Measurements from ENCODE around the gene NCR3LG1. TPM values are rescaled to one million over a fixed set of nuclear protein-coding genes. Genes with fewer than 3 reads are reported as not detected.
A peak's percentile ranks its signal among the peaks of the same experiment; 100 is the strongest.

Gene NCR3LG1
- total RNA-seq, 8 experiments from 2014 or later, result 5.6 to 41.7 (median 11.1) TPM

GRCh38 chr11:17399236-17399635 lies 47.6 kb downstream of the NCR3LG1 start:
- no peak overlapping the region for H3K27ac ChIP-seq
- H3K4me3 ChIP-seq, result no peak overlapping the region
- in situ Hi-C loops (cut with MboI; ENCODE audit: low pct_unique_long_range_greater_than_20kb in 2 of 9, low sequenced_read_pairs in 9 of 9, unreplicated experiment in 9 of 9), result loop anchor here in 7 of 9 experiments (25.0 kb wide), 3 partner anchors 88 to 588 kb away; partner anchors contain the start of gene ABCC8 (in 2 of the 7)
- peaks cover 11 to 14% of the 10 kb centered on the region in 2 donors for H3K4me1 ChIP-seq (replicated peaks in 1 of 2)
- no peak for ATAC-seq (replicated peaks in 6 of 8)

GRCh38 chr11:17400048-17400775 lies 48.6 kb downstream of the NCR3LG1 start:
- no peak overlapping the region for H3K4me3 ChIP-seq
- 58 to 100% (median 91%) methylated on average over 2 to 13 of the region's 19 CpGs; no CpG with 5 or more reads in 4 of the 10 experiments for WGBS, 10 experiments
- H3K4me1 ChIP-seq (replicated peaks in 1 of 2), result peaks cover 20 to 24% of the 10 kb centered on the region in 2 donors
- H3K27ac ChIP-seq, result no peak overlapping the region
- in situ Hi-C loops (cut with MboI; ENCODE audit: low pct_unique_long_range_greater_than_20kb in 2 of 9, low sequenced_read_pairs in 9 of 9, unreplicated experiment in 9 of 9), result no loop called here
- no peak for ATAC-seq (replicated peaks in 6 of 8)

- no peak for ATAC-seq (replicated peaks in 6 of 8)
- Histone ChIP-seq H3K4me1 (replicated peaks in 1 of 2) (peaks cover 28 to 32% of the 10 kb centered on the region in 2 donors), H3K27ac (no peak overlapping the region), H3K4me3 (no peak overlapping the region)
- in situ Hi-C loops (cut with MboI; ENCODE audit: low pct_unique_long_range_greater_than_20kb in 2 of 9, low sequenced_read_pairs in 9 of 9, unreplicated experiment in 9 of 9), result no loop called here
- 60 to 100% methylated on average over 1 to 2 of the region's 2 CpGs; no CpG with 5 or more reads in 8 of the 10 experiments for WGBS, 10 experiments
These were observed 49.7 kb downstream of the NCR3LG1 start for GRCh38 chr11:17401316-17401715.

GRCh38 chr11:17401841-17402240 lies 50.2 kb downstream of the NCR3LG1 start:
- 27 to 100% (median 78%) methylated on average over 1 to 7 of the region's 8 CpGs; no CpG with 5 or more reads in 3 of the 10 experiments for WGBS, 10 experiments
- Histone ChIP-seq H3K4me3 (no peak overlapping the region), H3K4me1 (replicated peaks in 1 of 2) (peaks cover 28 to 32% of the 10 kb centered on the region in 2 donors), H3K27ac (no peak overlapping the region)
- ATAC-seq (replicated peaks in 6 of 8), result no peak
- in situ Hi-C loops (cut with MboI; ENCODE audit: low pct_unique_long_range_greater_than_20kb in 2 of 9, low sequenced_read_pairs in 9 of 9, unreplicated experiment in 9 of 9), result no loop called here

GRCh38 chr11:17402486-17402885 lies 50.9 kb downstream of the NCR3LG1 start:
- Histone ChIP-seq H3K4me3 (no peak overlapping the region), H3K27ac (no peak overlapping the region), H3K4me1 (replicated peaks in 1 of 2) (peaks cover 28 to 32% of the 10 kb centered on the region in 2 donors)
- WGBS, 10 experiments, result 68 to 100% (median 92%) methylated on average over 1 to 5 of the region's 8 CpGs; no CpG with 5 or more reads in 5 of the 10 experiments
- ATAC-seq (replicated peaks in 6 of 8), result no peak
- in situ Hi-C loops (cut with MboI; ENCODE audit: low pct_unique_long_range_greater_than_20kb in 2 of 9, low sequenced_read_pairs in 9 of 9, unreplicated experiment in 9 of 9), result no loop called here

- in situ Hi-C loops (cut with MboI; ENCODE audit: low pct_unique_long_range_greater_than_20kb in 2 of 9, low sequenced_read_pairs in 9 of 9, unreplicated experiment in 9 of 9), result no loop called here
- H3K27ac ChIP-seq, result peak overlapping the region in 1 of 2 donors; percentile 25
- no peak overlapping the region for H3K4me3 ChIP-seq
- peak in 7 of 8 experiments; percentile 12 to 92 (median 87) for ATAC-seq (replicated peaks in 6 of 8)
- WGBS, 10 experiments, result 20 to 98% (median 75%) methylated on average over 2 to 15 of the region's 18 CpGs
- H3K4me1 ChIP-seq (replicated peaks in 1 of 2), result peaks cover 28 to 32% of the 10 kb centered on the region in 2 donors
These were observed 52.6 kb downstream of the NCR3LG1 start for GRCh38 chr11:17403980-17404759.

- H3K4me1 ChIP-seq (replicated peaks in 1 of 2), result peaks cover 28 to 32% of the 10 kb centered on the region in 2 donors
- peak; percentile 63 to 92 (median 82) for ATAC-seq (replicated peaks in 6 of 8)
- peak overlapping the region in 1 of 2 donors; percentile 37 for H3K27ac ChIP-seq
- WGBS, 10 experiments, result 0 to 100% (median 35%) methylated on average over 2 to 11 of the region's 15 CpGs; no CpG with 5 or more reads in 2 of the 10 experiments
- no peak overlapping the region for H3K4me3 ChIP-seq
- in situ Hi-C loops (cut with MboI; ENCODE audit: low pct_unique_long_range_greater_than_20kb in 2 of 9, low sequenced_read_pairs in 9 of 9, unreplicated experiment in 9 of 9), result no loop called here
These were observed 53.8 kb downstream of the NCR3LG1 start for GRCh38 chr11:17405232-17406005.

- WGBS, 10 experiments, result 0 to 100% (median 100%) methylated on average over 1 to 2 of the region's 8 CpGs; no CpG with 5 or more reads in 3 of the 10 experiments
These were observed 54.6 kb downstream of the NCR3LG1 start for GRCh38 chr11:17406082-17406817.

GRCh38 chr11:17406818-17407149 lies 55.2 kb downstream of the NCR3LG1 start:
- WGBS, 10 experiments, result 80 to 96% methylated on average over 5 to 6 of the region's 13 CpGs; no CpG with 5 or more reads in 8 of the 10 experiments
- in situ Hi-C loops (cut with MboI; ENCODE audit: low pct_unique_long_range_greater_than_20kb in 2 of 9, low sequenced_read_pairs in 9 of 9, unreplicated experiment in 9 of 9), result no loop called here
- ATAC-seq (replicated peaks in 6 of 8), result no peak
- Histone ChIP-seq H3K4me3 (no peak overlapping the region), H3K4me1 (replicated peaks in 1 of 2) (peaks cover 28 to 32% of the 10 kb centered on the region in 2 donors), H3K27ac (no peak overlapping the region)

More at GRCh38 chr11:17406082-17406817, 54.6 kb downstream of the NCR3LG1 start:
- H3K27ac ChIP-seq, result no peak overlapping the region
- in situ Hi-C loops (cut with MboI; ENCODE audit: low pct_unique_long_range_greater_than_20kb in 2 of 9, low sequenced_read_pairs in 9 of 9, unreplicated experiment in 9 of 9), result no loop called here
- no peak overlapping the region for H3K4me3 ChIP-seq
- peaks cover 28 to 32% of the 10 kb centered on the region in 2 donors for H3K4me1 ChIP-seq (replicated peaks in 1 of 2)
- peak in 1 of 8 experiments; percentile 8 for ATAC-seq (replicated peaks in 6 of 8)

GRCh38 chr11:17407575-17407974 lies 56.0 kb downstream of the NCR3LG1 start:
- 40 to 100% (median 92%) methylated on average over 1 to 2 of the region's 2 CpGs; no CpG with 5 or more reads in 7 of the 10 experiments for WGBS, 10 experiments
- in situ Hi-C loops (cut with MboI; ENCODE audit: low pct_unique_long_range_greater_than_20kb in 2 of 9, low sequenced_read_pairs in 9 of 9, unreplicated experiment in 9 of 9), result no loop called here
- no peak for ATAC-seq (replicated peaks in 6 of 8)
- H3K4me1 ChIP-seq (replicated peaks in 1 of 2), result peaks cover 28 to 33% of the 10 kb centered on the region in 2 donors
- no peak overlapping the region for H3K4me3 ChIP-seq
- H3K27ac ChIP-seq, result no peak overlapping the region

- Histone ChIP-seq H3K27ac (no peak overlapping the region), H3K4me1 (replicated peaks in 1 of 2) (peaks cover 32 to 36% of the 10 kb centered on the region in 2 donors), H3K4me3 (no peak overlapping the region)
- 0 to 100% (median 62%) methylated on average over 1 to 2 of the region's 2 CpGs; no CpG with 5 or more reads in 5 of the 10 experiments for WGBS, 10 experiments
- ATAC-seq (replicated peaks in 6 of 8), result no peak
- in situ Hi-C loops (cut with MboI; ENCODE audit: low pct_unique_long_range_greater_than_20kb in 2 of 9, low sequenced_read_pairs in 9 of 9, unreplicated experiment in 9 of 9), result no loop called here
These were observed 56.4 kb downstream of the NCR3LG1 start for GRCh38 chr11:17408026-17408425.

- ATAC-seq (replicated peaks in 6 of 8), result no peak
- Histone ChIP-seq H3K27ac (no peak overlapping the region), H3K4me1 (replicated peaks in 1 of 2) (peaks cover 32 to 34% of the 10 kb centered on the region in 2 donors), H3K4me3 (no peak overlapping the region)
- in situ Hi-C loops (cut with MboI; ENCODE audit: low pct_unique_long_range_greater_than_20kb in 2 of 9, low sequenced_read_pairs in 9 of 9, unreplicated experiment in 9 of 9), result no loop called here
- 60 to 100% (median 97%) methylated on average over 2 to 7 of the region's 7 CpGs; no CpG with 5 or more reads in 4 of the 10 experiments for WGBS, 10 experiments
These were observed 57.0 kb downstream of the NCR3LG1 start for GRCh38 chr11:17408641-17409040.
